H1 (cell line): ENCODE data around the gene SCCPDH. TPM values are rescaled to one million over a fixed set of nuclear protein-coding genes. Genes with fewer than 3 reads are reported as not detected.
"Not testable (repeated sequence)": the region's sequence is repeated elsewhere in the genome, so short reads cannot be mapped to it uniquely, and the experiment has no call there.

Experiments used
- CTCF ChIA-PET: fragments of 300-600 bp; sonication (Branson Sonifier 250); formaldehyde crosslinking; loops from one replicate; lab custom pipeline; 2021; ENCODE audit not compliant: partially characterized antibody; lab: Charles Lee
- POLR2A ChIA-PET: fragments of 300-600 bp; sonication (Branson Sonifier 250); formaldehyde crosslinking; loops from one replicate; lab custom pipeline; 2021; ENCODE audit warnings: inconsistent platforms; ENCODE audit not compliant: partially characterized antibody; lab: Charles Lee
- DNase-seq, 2 experiments: peaks; one replicate each; pipeline versions ENCODE4 v3.0.0 to v3.0.0-alpha.2; 2010 to 2022; ENCODE audit warnings: low spot score in 2 of 2, low read depth in 1 of 2, mixed read lengths in 1 of 2
- FAIRE-seq: peaks from 2 replicates; lab custom pipeline; 2011; peaks lifted over from hg19 to GRCh38; lab: Jason Lieb, UNC
- H2AFZ ChIP-seq: 2 replicates; pipeline ENCODE4 v1.8.1; 2012; ENCODE audit warnings: low read length, inconsistent platforms
- H2AK5ac ChIP-seq: 2 replicates; pipeline ENCODE4 v1.6.1; 2013; ENCODE audit warnings: low read depth, low read length
- H2BK120ac ChIP-seq: replicated peaks from 2 replicates; pipeline ENCODE3; 2013; ENCODE audit warnings: low read depth, low read length, inconsistent platforms
- H2BK12ac ChIP-seq: 2 replicates; pipeline ENCODE4 v1.6.1; 2013; ENCODE audit warnings: low read depth, low read length
- H2BK15ac ChIP-seq: 2 replicates; pipeline ENCODE4 v1.6.1; 2013; ENCODE audit warnings: low read length
- H2BK20ac ChIP-seq: 2 replicates; pipeline ENCODE4 v1.6.1; 2013; ENCODE audit warnings: low read length
- H2BK5ac ChIP-seq: 2 replicates; pipeline ENCODE4 v1.6.1; 2013; ENCODE audit warnings: low read depth, low read length
- H3K14ac ChIP-seq: 2 replicates; pipeline ENCODE4 v1.6.1; 2013; ENCODE audit warnings: inconsistent platforms; ENCODE audit not compliant: insufficient read length
- H3K18ac ChIP-seq: 2 replicates; pipeline ENCODE4 v1.6.1; 2013; ENCODE audit warnings: low read length; ENCODE audit errors: extremely low read depth
- H3K23ac ChIP-seq: 2 replicates; pipeline ENCODE4 v1.6.1; 2013; ENCODE audit warnings: inconsistent platforms; ENCODE audit not compliant: insufficient read length
- H3K23me2 ChIP-seq: 2 replicates; pipeline ENCODE4 v1.6.1; 2013; ENCODE audit warnings: low read depth, low read length
- H3K27ac ChIP-seq: 2 replicates; pipeline ENCODE4 v1.6.1; 2011; ENCODE audit warnings: low read depth, low read length, inconsistent platforms
- H3K27me3 ChIP-seq, 4 experiments: replicated peaks in 1 of 4; 1 replicate in 1 of 4; 2 replicates in 3 of 4; pipeline versions ENCODE4 v1.6.1 to v1.8.1; 2011 to 2013; ENCODE audit warnings: low read length in 3 of 4, mild to moderate bottlenecking in 3 of 4, inconsistent platforms in 2 of 4, mixed read lengths in 2 of 4, moderate library complexity in 1 of 4; ENCODE audit not compliant: control insufficient read depth in 3 of 4, insufficient read depth in 3 of 4; ENCODE audit errors: extremely low read depth in 1 of 4
- H3K36me3 ChIP-seq, 4 experiments: 2 replicates each; pipeline versions ENCODE4 v1.6.1 to v1.8.1; 2011 to 2013; ENCODE audit warnings: mild to moderate bottlenecking in 4 of 4, low read length in 3 of 4, moderate library complexity in 2 of 4, control low read depth in 1 of 4, inconsistent platforms in 1 of 4; ENCODE audit not compliant: insufficient read depth in 4 of 4, control insufficient read depth in 2 of 4
- H3K4ac ChIP-seq: replicated peaks from 2 replicates; pipeline ENCODE3; 2013; ENCODE audit warnings: low read length, low read depth, mixed read lengths, inconsistent platforms; ENCODE audit not compliant: insufficient read length
- H3K4me1 ChIP-seq, 4 experiments: replicated peaks in 1 of 4; 1 replicate in 1 of 4; 2 replicates in 3 of 4; pipeline versions ENCODE4 v1.6.1 to v1.8.1; 2011 to 2013; ENCODE audit warnings: low read length in 3 of 4, inconsistent platforms in 2 of 4, mixed read lengths in 1 of 4; ENCODE audit not compliant: insufficient read depth in 4 of 4, control insufficient read depth in 3 of 4
- H3K4me2 ChIP-seq, 2 experiments: 2 replicates each; pipeline versions ENCODE4 v1.6.1 to v1.8.1; 2011 to 2013; ENCODE audit warnings: low read depth in 2 of 2, low read length in 2 of 2, control low read depth in 1 of 2, inconsistent platforms in 1 of 2, mild to moderate bottlenecking in 1 of 2; ENCODE audit not compliant: insufficient read depth in 1 of 2
- H3K4me3 ChIP-seq, 4 experiments: fragments of 200-600, 300-600 bp in 1 of 4; sonication (generic), shearing (Covaris generic), sonication (Bioruptor Twin) in 1 of 4; 2 replicates each; pipeline versions ENCODE4 v1.5.1 to v1.8.1; 2011 to 2016; ENCODE audit warnings: low read length in 4 of 4, low read depth in 3 of 4, control low read depth in 2 of 4, inconsistent platforms in 2 of 4, mild to moderate bottlenecking in 2 of 4, mixed read lengths in 1 of 4, moderate library complexity in 1 of 4; ENCODE audit not compliant: insufficient read depth in 2 of 4; ENCODE audit errors: extremely low read depth in 1 of 4
- H3K56ac ChIP-seq: replicated peaks from 2 replicates; pipeline ENCODE3; 2013; ENCODE audit warnings: low read depth, mild to moderate bottlenecking, mixed read lengths, low read length, inconsistent platforms; ENCODE audit not compliant: insufficient read length
- H3K79me1 ChIP-seq: 2 replicates; pipeline ENCODE4 v1.6.1; 2013; ENCODE audit warnings: low read depth, low read length, control low read depth
- H3K79me2 ChIP-seq, 2 experiments: 2 replicates each; pipeline versions ENCODE4 v1.6.1 to v1.8.1; 2012 to 2013; ENCODE audit warnings: low read length in 2 of 2, mild to moderate bottlenecking in 2 of 2, inconsistent platforms in 1 of 2; ENCODE audit not compliant: insufficient read depth in 2 of 2, control insufficient read depth in 1 of 2
- H3K9ac ChIP-seq, 4 experiments: replicated peaks in 1 of 4; 1 replicate in 1 of 4; 2 replicates in 3 of 4; pipeline versions ENCODE4 v1.6.1 to v1.8.1; 2011 to 2013; ENCODE audit warnings: low read depth in 3 of 4, low read length in 3 of 4, control low read depth in 2 of 4, mild to moderate bottlenecking in 2 of 4, moderate library complexity in 2 of 4, inconsistent platforms in 1 of 4; ENCODE audit errors: extremely low read depth in 1 of 4
- H3K9me3 ChIP-seq, 2 experiments: 2 replicates each; pipeline versions ENCODE4 v1.6.1 to v1.8.1; 2012 to 2013; ENCODE audit warnings: mild to moderate bottlenecking in 2 of 2, moderate library complexity in 2 of 2, control low read depth in 1 of 2, inconsistent platforms in 1 of 2, low read depth in 1 of 2, low read length in 1 of 2, mixed read lengths in 1 of 2; ENCODE audit not compliant: insufficient read depth in 2 of 2
- H4K20me1 ChIP-seq, 2 experiments: replicated peaks in 1 of 2; 2 replicates each; pipeline versions ENCODE3 to v1.8.1; 2011 to 2013; ENCODE audit warnings: inconsistent platforms in 2 of 2, low read length in 2 of 2, mild to moderate bottlenecking in 1 of 2; ENCODE audit not compliant: insufficient read depth in 2 of 2, control insufficient read depth in 1 of 2
- H4K5ac ChIP-seq: 2 replicates; pipeline ENCODE4 v1.6.1; 2013; ENCODE audit warnings: low read length, low read depth, mixed read lengths, inconsistent platforms; ENCODE audit not compliant: insufficient read length
- H4K8ac ChIP-seq: 2 replicates; pipeline ENCODE4 v1.8.0; 2013; ENCODE audit warnings: mild to moderate bottlenecking, moderate library complexity, low read length, inconsistent platforms; ENCODE audit not compliant: insufficient read depth; ENCODE audit errors: extremely low read depth
- H4K91ac ChIP-seq: replicated peaks from 2 replicates; pipeline ENCODE3; 2013; ENCODE audit warnings: low read length, mixed read lengths, inconsistent platforms; ENCODE audit not compliant: insufficient read length
- WGBS, 2 experiments: shearing (Covaris generic) in 1 of 2; methylation state at CpG; one replicate each; pipeline versions ENCODE4 v1.1.6 to v1.1.7; 2013 to 2015; ENCODE audit warnings: low lambda C conversion rate in 2 of 2, mixed read lengths in 2 of 2, inconsistent platforms in 1 of 2, low coverage in 1 of 2, missing lambda C conversion rate in 1 of 2; ENCODE audit not compliant: insufficient replicate concordance in 2 of 2, insufficient coverage in 1 of 2, insufficient read length in 1 of 2; ENCODE audit errors: extremely low coverage in 1 of 2, missing lambda C conversion rate in 1 of 2; 5-methylcytosine and 5-hydroxymethylcytosine counted together
- polyA plus RNA-seq, 7 experiments: library from polyadenylated mRNA; depleted of rRNA in 3 of 7; stranded (reverse) in 5 of 7; unstranded in 2 of 7; fragments of >200 nt in 5 of 7; fragments of 200-250 nt in 2 of 7; gene quantifications; 1 replicate in 5 of 7; 2 replicates in 1 of 7; 4 replicates in 1 of 7; pipeline versions ENCODE4 v1.2.1 to v1.2.3, GENCODE V29; 2011 to 2013; ENCODE audit warnings: missing spikeins in 2 of 7, mixed read lengths in 2 of 7
- total RNA-seq: library from RNA; stranded (reverse); fragmentation: NEBNext Ultra II Directional; extraction: Animal tissue kit (Norgen Biotek cat#: 25700); gene quantifications from 2 replicates; pipeline ENCODE4 v1.2.1, GENCODE V29; 2021

The SCCPDH gene
- total and polyA plus RNA-seq, 2 of the 8 experiments (the other 6 are each of a cell fraction or from before 2014, with no cell fraction given), result 9.5 to 17.0 TPM

DNA sequence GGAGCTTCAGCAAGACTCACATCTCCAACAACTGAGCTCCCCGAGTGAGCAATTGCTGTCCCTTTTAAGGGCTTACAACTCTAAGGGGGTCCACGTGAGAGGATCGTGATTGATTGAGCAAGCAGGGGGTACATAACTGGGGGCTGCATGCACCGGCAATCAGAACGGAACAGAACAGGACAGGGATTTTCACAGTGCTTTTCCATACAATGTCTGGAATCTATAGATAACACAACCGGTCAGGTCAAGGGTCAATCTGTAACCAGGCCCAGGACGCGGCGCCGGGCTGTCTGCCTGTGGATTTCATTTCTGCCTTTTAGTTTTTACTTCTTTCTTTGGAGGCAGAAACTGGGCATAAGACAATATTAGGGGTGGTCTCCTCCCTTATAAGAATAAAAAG, 21.9 kb downstream of the SCCPDH start:
- H3K36me3 ChIP-seq, H3K23me2 ChIP-seq, H3K9me3 ChIP-seq, H3K4me3 ChIP-seq, H3K14ac ChIP-seq, H3K79me2 ChIP-seq, H3K56ac ChIP-seq, DNase-seq, H2BK120ac ChIP-seq, H4K8ac ChIP-seq, H3K27me3 ChIP-seq, H3K18ac ChIP-seq, H2BK15ac ChIP-seq, FAIRE-seq, H4K91ac ChIP-seq, H3K4me2 ChIP-seq, H4K5ac ChIP-seq, H3K23ac ChIP-seq, H3K4me1 ChIP-seq, H3K9ac ChIP-seq, H4K20me1 ChIP-seq, H2BK5ac ChIP-seq, H3K27ac ChIP-seq, H3K4ac ChIP-seq, H2BK12ac ChIP-seq, H2AK5ac ChIP-seq, H2BK20ac ChIP-seq, H2AFZ ChIP-seq, H3K79me1 ChIP-seq: not testable (repeated sequence)
- ChIA-PET POLR2A (interaction anchor here (1.3 kb wide), 1 partner anchor 23 kb away, joined by 3 read pairs; no protein-coding TSS in a partner anchor), CTCF (interaction anchor here (0.6 to 0.8 kb wide), 2 partner anchors 57 to 253 kb away, joined by 3 to 4 read pairs; no protein-coding TSS in a partner anchor)
- 90% methylated on average over 5 of the region's 10 CpGs; no CpG with 5 or more reads in 1 of the 2 experiments for WGBS, 2 experiments
